ENCODE results near the gene SENP1. TPM values are rescaled to one million over a fixed set of nuclear protein-coding genes. Genes with fewer than 3 reads are reported as not detected.
"Not testable (repeated sequence)": the region's sequence is repeated elsewhere in the genome, so short reads cannot be mapped to it uniquely, and the experiment has no call there.

SENP1 gene
- total RNA-seq, 2 donors from 2014 or later: 7.2 to 10.7 TPM

DNA sequence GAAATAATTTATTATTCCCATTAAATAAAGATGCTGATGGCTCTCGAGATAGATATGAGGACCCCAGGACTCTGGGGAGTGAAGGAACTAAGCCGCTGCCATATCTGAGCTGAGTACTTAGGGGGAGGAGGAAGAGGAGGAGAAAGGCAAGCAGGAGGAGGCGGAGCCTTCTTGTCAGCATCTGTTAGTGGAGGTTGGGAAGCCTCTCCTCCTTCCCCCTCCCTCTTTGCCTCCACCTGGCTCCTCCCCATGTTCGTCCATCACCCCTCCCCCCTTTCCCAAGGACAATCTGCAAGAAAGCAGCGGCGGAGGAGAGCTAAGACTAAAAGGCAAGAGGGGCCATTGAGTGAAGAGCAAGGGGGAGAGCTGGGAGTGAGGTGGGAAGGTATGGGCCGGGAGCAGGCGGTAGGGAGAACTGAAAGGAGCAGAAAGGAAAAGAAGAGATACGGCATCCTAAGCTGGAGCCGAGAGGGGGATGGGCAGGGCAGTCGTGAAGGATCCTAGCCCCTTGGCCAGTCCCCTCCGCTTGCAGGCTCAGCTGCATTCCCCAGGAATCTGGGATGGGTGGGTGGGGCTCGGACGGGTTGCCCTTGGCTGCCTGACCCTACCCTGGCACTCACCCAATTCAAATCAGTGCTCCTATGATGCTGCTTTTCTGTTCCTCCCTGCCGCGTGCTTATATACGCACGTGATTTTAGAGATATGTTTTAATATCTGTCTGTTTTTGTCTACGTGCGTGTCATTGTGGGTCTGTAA is 13.4 kb upstream of the SENP1 start, which contains the start of gene PFKM:
Gene PFKM (plus strand): TSS at position 287 of the 756 bp plus-strand sequence. CDS start 3,411 bp downstream, outside the sequence.
- DNase-seq (peak; percentile 89), ATAC-seq (peak; percentile 99 to 100)
- intact Hi-C loops (cut with DNase I): no loop called here

DNA sequence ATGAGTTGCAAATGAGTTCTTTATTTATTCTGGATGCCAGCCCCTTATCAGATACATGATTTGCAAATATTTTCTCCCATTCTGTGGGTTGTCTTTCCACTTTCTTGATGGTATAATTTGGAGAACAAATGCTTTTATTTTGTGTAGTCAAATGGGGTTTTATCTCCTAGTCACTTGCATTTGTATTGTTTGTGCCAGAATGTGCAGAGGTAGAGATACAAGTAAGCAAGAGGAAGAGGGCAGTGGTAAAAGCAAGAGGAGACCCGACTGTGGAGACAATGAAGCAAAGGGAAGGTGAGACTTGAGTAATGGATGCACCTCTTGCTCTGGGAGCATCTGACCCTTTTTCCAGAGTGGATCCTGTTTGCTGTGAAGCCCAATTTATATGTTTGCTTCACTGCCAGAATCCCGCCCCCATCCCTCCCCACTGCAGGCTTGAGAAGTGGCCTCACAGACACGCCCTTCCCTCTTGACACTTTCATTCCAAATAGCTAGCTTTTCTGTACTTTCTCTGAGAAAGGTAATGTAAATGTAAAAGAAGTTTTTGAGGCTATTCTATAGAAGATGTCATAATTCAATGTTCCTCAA is 12.5 kb upstream of the SENP1 start:
- ATAC-seq (no peak), DNase-seq (no peak)
- intact Hi-C loops (cut with DNase I): no loop called here

DNA sequence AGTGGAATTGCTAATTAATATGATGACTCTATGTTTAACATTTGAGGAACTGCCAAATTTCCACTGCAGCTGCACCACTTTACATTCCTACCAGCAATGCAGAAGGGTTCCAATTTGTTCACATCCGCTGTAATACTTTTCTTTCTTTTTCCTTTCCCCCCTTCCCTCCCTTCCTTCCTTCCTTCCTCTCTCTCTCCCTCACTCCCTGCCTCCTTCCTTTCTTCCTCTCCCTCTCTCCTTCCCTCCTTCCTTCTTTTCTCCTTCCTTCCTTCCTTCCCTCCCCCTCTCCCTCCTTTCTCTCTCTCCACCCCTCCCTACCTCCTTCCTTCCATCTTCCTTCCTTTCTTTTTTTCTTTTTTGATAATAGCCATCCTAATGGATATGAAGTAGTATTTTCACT is 10.1 kb upstream of the SENP1 start:
- no peak for DNase-seq
- ATAC-seq: no peak
- intact Hi-C loops (cut with DNase I): no loop called here

DNA sequence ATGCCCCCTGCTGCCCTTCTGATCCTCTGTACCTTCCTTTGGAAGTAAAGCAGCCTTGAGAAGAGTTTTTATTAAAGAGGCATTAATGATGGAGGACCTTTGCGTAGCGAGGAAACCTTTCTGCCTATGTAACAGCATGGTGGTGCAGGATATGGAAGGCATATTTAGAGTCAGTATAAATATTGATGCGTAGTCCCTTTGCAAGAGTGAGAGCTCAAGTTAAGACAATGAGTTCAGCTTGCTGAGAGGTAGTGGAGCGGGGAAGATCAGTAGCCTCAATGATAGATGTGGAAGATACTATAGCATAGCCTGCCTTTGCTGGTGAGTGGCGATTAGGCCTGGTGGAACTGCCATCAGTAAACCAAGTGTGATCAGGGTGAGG is 5.4 kb upstream of the SENP1 start:
- ATAC-seq; intact Hi-C loops (cut with DNase I): not testable (repeated sequence)

DNA sequence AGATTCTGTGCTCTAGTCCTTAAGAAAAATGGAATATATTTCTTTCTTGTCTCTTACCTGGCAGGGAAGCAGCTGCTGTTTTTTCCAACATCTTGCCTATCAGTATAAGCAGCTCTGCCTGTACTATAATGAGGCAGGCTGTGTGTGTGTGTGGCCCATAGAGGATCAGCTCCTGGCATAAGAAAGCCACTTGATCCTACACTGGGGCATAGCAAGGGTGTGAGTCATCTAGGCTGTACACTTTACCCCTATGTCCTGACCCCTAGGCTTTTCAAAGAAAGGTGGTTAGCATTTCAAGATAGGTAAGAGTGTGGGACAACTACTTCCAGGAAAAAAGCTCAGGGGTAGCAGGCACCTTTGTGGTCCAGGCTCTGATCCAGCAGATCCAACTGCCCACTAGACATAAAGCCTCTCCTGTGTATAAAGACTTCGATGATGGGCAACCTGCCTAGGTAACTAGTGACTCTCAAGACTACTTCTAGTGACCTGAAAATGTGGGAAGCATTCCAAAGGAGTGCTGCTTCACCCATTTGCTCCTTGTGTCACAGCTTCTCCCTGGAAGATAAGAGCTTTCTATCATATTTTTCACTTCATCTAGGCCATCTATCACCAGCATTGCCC is 4.9 kb upstream of the SENP1 start:
- no peak for ATAC-seq
- intact Hi-C loops (cut with DNase I): no loop called here
- DNase-seq: no peak

More for the DNA sequence above, 5.4 kb upstream of the SENP1 start:
- not testable (repeated sequence) for DNase-seq

DNA sequence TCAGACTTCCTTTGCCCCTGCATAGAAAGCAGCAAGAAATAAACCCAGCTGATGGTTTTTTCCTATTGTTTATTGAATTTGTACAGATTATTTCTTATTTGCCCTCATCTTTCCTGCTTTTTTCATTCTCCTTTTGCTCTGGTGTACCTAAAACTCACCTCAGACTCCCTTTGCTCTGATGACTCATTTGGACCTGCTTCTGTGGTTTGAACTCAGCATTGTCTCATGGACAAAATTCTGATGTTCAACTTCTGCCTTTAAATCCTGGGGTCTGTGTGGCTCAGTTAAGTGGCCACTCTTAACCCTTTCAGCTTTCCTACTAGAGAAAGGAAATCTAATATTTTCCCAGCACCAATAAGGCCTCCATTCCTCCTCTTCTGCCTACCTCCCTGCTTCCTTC is 3.5 kb upstream of the SENP1 start:
- intact Hi-C loops (cut with DNase I): loop anchor here in 1 of 2 donors (5.0 kb wide), 1 partner anchor 48 kb away; the partner anchor contains the start of gene ASB8
- DNase-seq (no peak), ATAC-seq (no peak)

DNA sequence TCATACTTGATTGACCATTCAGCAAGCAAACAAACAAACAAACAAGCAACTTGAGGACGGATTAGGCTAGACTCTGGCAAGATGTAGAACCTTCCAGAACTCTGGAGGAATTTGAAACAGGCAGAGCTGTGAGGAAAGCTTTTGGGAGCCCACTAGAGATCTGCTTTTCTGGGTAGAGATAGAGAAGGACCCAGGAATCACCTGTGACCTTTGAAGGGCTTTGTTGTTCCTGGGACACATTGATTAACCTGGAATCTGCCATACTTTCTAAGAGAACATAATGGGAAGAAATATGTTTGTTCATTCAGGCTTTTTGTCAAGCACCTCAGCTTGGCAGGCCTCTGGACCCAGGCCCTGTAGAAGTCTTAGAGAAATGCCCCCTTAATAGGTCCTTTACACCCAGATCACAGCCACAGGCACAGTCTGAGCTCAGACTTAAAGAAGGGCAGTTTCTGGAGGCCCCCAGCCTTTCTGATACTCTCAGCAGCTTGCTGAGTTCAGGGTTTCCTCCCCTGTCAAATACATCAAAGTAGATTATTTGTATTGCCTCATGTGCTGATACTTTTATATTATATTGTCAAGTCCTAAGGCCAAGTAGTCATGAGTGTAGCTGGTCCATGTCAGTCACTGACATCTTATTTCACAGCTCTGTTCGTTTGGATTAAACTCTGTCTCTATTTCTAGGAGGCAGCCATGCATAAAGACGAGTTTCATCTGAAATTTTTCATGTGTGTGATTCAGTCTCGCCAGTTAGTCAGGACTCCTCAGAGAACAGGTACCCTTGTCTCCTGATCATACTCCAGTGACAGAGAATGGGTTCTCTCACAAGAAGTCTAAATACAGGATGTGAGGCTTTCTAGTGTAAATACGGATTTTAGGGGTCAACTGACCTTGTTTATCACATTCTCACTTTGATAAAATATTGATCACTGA is 1.1 kb upstream of the SENP1 start:
- no peak for ATAC-seq
- intact Hi-C loops (cut with DNase I): loop anchor here in 1 of 2 donors (5.0 kb wide), 1 partner anchor 50 kb away; the partner anchor contains the start of gene ASB8
- no peak for DNase-seq

DNA sequence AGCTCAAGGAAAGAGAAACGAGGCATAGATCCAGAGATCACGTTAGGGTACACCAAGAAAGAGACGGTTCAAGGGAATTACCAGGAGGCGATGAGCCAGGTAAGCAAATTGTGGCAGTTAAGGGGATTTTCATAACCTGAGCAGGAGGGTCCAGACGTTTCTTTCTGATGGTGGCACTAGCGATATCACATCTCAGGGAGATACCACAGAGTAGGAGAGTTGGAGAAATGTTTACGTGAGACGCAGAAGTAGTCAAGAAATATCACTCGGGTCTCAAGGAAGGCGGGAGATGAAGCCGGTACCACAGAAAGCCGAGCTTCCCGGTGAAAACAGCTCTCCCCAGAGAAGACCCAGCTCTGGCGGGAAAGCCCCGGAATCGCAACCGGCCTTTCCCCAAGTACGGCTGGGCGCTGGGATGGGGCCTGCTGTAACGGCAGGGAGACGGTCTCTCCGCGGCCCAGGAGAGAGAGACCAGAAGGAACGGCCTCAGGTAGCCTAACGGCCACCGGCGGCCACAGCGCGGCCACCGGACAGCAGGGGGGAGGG is 485 bp downstream of the SENP1 start:
- intact Hi-C loops (cut with DNase I): loop anchor here in 1 of 2 donors (5.0 kb wide), 1 partner anchor 52 kb away; the partner anchor contains the start of gene ASB8
- DNase-seq: no peak

DNA sequence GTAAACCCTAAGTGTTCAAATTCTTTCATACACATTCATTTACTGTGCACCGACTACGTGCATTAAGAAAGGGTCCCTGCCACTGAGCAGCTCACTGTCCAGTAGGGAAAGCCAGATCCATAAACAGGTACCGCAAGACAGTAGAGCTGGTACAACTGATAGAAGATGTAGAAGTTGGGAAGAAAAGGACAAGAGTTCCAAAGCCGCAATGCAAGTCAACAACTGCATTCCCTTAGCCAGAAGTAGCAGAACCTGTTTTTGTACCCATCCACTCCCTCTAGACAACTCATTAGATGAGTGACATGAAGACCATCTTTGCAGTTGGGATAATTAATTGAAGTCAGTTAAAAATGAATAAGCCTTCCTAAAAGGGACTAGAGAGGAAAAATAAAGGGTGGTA is 1.3 kb downstream of the SENP1 start:
- DNase-seq: no peak
- intact Hi-C loops (cut with DNase I): no loop called here
- ATAC-seq: no peak

More for the DNA sequence above, 485 bp downstream of the SENP1 start:
- no peak for ATAC-seq

DNA sequence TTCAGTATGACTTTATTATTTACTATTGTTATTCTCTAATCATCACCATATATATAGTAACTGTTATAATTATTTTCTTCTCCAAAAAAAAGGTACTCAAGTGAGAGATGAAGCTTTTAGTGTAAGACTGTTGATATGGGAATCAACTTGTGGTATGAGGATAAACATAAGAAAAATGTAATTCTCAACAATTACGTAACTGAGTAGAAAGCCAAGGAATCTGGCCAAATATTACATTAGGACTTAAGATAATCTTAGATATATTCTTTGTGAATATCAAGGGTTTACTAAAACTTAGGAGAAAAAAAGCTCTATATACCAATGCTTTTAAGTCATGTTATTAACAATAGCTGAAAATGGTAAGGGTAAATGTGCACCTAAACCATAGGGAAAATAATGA is 13.3 kb downstream of the SENP1 start:
- ATAC-seq (no peak), DNase-seq (no peak)
- intact Hi-C loops (cut with DNase I): no loop called here

DNA sequence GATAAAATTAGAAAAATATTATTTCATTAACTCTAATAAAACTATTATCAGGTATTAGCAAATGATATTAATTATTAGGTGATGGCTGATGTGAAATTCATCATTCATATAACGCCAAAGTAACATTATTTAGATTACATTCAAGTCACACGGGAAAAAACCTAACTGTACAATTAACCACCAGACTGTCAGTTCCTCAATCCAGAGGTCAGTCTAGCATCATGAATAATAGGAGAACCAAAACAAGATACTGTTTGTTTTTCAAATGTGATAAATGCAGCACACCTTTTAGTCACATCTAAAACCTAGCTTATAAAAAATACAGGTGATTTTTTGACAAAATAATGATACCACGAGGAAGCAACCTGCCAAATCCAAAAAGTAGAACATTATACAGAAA is 19.6 kb downstream of the SENP1 start:
- ATAC-seq (no peak), DNase-seq (no peak)
- intact Hi-C loops (cut with DNase I): loop anchor here in 1 of 2 donors (10.0 kb wide), 1 partner anchor 538 kb away; no protein-coding TSS in a partner anchor

DNA sequence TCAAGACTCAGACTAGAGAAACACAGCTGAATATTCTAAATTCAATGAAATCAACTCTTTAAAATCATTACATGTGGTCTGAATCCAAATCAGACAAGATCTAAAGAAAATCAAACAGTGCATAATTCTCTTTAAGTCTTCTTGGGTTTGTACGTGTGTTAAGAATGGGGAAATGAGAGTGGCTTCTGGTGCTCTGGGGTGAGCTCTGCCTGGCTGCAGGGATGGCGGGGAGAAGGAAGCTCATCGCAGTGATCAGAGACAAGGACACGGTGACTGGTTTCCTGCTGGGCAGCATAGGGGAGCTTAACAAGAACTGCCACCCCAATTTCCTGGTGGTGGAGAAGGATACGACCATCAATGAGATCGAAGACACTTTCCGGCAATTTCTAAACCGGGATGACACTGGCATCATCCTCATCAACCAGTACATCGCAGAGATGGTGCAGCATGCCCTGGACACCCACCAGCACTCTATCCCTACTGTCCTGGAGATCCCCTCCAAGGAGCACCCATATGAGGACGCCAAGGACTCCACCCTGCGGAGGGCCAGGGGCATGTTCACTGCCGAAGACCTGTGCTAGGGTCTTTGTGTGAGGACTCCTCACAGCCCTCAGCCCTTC is 20.9 kb downstream of the SENP1 start:
- no peak for ATAC-seq
- intact Hi-C loops (cut with DNase I): loop anchor here (5.0 to 10.0 kb wide), 2 partner anchors 82 to 540 kb away; no protein-coding TSS in a partner anchor
- no peak for DNase-seq

DNA sequence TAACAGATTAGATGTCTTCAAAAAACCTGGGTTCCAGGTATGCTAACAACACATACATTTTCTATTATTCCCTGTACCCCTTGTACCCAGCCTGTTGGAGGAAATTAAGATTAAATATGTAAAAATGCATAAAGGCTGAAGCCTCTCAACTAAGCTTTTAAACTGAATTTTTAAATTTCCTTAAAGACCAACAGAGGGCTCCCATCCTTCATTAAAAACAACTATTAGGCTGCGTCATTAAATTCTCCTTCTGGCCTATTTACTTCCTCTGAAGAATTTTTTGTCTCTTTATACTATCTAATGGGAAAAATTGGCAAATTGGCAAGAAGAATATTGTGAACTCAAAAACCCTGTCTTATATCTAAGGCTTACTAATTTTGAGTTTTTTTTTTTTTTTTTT is 21.8 kb downstream of the SENP1 start:
- ATAC-seq (peak; percentile 34 to 39), DNase-seq (no peak)
- intact Hi-C loops (cut with DNase I): loop anchor here (5.0 to 10.0 kb wide), 2 partner anchors 83 to 541 kb away; no protein-coding TSS in a partner anchor

DNA sequence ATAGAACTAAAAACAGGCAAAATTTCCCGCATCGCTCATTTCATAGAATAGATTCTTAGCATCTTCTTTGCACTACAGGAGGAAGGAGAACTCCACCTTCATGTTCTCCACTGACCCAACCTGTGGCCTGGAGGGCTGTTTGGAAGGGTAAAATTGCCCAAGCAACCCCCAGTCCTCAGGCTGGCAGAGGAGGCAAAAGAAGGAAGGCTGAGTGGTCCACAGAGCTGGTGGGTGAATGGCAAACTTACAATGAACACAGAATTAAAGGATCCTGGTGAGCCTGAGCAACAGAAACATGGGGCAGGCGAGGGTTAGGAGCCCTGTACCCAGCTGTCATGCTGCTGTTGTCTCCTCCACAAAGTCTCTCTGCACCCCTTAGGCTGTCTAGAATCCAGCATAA is 25.1 kb downstream of the SENP1 start:
- DNase-seq (no peak), ATAC-seq (no peak)
- intact Hi-C loops (cut with DNase I): loop anchor here (5.0 to 10.0 kb wide), 2 partner anchors 86 to 544 kb away; no protein-coding TSS in a partner anchor

DNA sequence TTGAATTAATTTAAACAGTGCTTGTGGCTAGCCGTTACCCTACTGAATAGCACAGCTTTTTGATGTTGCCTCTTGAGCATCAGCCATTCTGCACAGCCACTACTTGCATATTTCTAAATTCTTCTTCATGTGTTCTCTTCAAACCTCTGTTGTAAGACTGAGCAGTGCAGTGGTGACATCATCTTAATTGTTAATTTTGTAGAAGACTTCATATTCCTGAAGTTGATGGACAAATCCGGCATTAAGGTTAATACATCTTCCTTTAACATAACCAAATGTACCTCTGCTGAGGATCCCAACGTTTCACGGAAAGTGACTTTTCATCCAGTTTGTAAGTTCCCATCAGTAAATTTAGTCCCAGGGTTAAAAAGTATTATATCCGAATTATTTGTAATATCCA is 25.6 kb downstream of the SENP1 start:
- ATAC-seq: no peak
- DNase-seq: no peak
- intact Hi-C loops (cut with DNase I): loop anchor here (5.0 to 10.0 kb wide), 2 partner anchors 87 to 545 kb away; no protein-coding TSS in a partner anchor

DNA sequence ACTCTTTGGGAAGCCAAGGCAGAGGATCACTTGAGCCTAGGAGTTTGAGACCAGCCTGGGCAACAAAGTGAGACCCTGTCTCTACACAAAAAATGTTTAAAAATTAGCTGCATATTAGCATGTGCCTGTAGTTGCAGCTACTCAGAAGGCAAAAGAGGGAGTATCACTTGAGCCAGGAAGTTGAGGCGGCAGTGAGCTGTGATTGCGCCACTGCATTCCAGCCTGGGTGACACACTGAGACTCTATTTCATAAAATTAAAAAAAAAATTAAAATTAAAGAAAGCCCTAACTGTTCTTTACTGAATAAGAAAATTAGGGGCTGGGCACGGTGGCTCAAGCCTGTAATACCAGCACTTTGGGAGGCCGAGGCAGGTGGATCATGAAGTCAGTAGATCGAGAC is 27.0 kb downstream of the SENP1 start:
- ATAC-seq (no peak), DNase-seq (no peak)
- intact Hi-C loops (cut with DNase I): no loop called here

DNA sequence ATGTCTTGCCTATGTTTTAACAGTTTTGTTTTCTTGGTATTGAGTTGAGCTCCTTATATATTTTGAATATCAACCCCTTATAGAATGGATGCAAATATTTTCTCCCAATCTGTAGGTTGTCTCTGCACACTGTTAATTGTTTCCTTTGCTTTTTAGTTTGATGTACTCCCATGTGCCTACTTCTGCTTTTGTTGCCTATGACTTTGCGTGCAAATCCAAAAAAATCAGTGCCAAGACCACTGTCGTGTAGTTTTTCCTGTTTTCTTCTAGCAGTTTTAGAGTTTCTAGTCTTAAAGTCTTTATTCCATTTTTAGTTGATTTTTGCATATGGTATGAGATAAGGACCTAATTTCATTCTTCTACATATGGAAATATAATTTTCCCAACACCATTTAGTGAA is 28.8 kb downstream of the SENP1 start:
- DNase-seq (no peak), ATAC-seq (no peak)
- intact Hi-C loops (cut with DNase I): no loop called here

DNA sequence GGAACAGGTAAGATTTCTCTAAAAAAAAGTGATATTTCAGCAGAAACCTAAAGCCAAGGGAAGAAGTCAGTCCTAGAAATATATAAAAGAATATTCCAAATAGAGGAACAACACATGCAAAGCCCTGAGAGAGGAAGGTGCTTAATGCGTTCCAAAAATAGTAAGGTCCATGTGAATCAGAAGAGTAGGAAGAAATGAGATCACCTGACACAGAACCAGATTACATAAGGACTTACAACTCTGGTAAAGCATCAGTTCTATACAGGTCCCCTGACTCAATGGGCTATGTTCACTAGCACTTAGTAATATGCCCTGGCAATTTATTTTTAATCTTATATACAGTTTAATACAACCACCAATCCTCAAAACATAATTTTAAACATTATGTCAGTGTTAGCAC is 30.0 kb downstream of the SENP1 start:
- no peak for DNase-seq
- ATAC-seq: no peak
- intact Hi-C loops (cut with DNase I): no loop called here

All from left cardiac atrium (tissue), 4 donors.